Astrocyte (in vitro differentiated cells and primary cell): ENCODE data around the gene RAD51B. TPM values are rescaled to one million over a fixed set of nuclear protein-coding genes. Genes with fewer than 3 reads are reported as not detected.

Experiments
- DNase-seq: peaks from one replicate; pipeline ENCODE4 v3.0.0-alpha.2; 2010; ENCODE audit warnings: low read depth
- FAIRE-seq: peaks from 2 replicates; lab custom pipeline; 2011; peaks lifted over from hg19 to GRCh38; lab: Jason Lieb, UNC
- H2AFZ ChIP-seq: 2 replicates; pipeline ENCODE4 v1.6.0; 2012; ENCODE audit warnings: low read depth, low read length, inconsistent platforms
- H3K27ac ChIP-seq: 2 replicates; pipeline ENCODE4 v1.5.1; 2011; ENCODE audit warnings: low read depth, low read length, inconsistent platforms
- H3K27me3 ChIP-seq: 2 replicates; pipeline ENCODE4 v1.6.0; 2011; ENCODE audit warnings: low read length, inconsistent platforms; ENCODE audit not compliant: insufficient read depth
- H3K36me3 ChIP-seq: 2 replicates; pipeline ENCODE4 v1.5.1; 2011; ENCODE audit warnings: low read length, inconsistent platforms; ENCODE audit not compliant: insufficient read depth
- H3K4me1 ChIP-seq: 2 replicates; pipeline ENCODE4 v1.5.1; 2011; ENCODE audit warnings: low read length, inconsistent platforms; ENCODE audit not compliant: insufficient read depth
- H3K4me2 ChIP-seq: 2 replicates; pipeline ENCODE4 v1.6.0; 2012; ENCODE audit warnings: low read length, inconsistent platforms
- H3K4me3 ChIP-seq: 2 replicates; pipeline ENCODE4 v1.5.1; 2011; ENCODE audit warnings: low read depth, mild to moderate bottlenecking, low read length, inconsistent platforms; ENCODE audit not compliant: insufficient read depth
- H3K79me2 ChIP-seq: 2 replicates; pipeline ENCODE4 v1.6.0; 2012; ENCODE audit warnings: mild to moderate bottlenecking, low read length, inconsistent platforms; ENCODE audit not compliant: insufficient read depth
- H3K9ac ChIP-seq: 2 replicates; pipeline ENCODE4 v1.6.0; 2012; ENCODE audit warnings: mild to moderate bottlenecking, low read length, inconsistent platforms
- H3K9me3 ChIP-seq: 2 replicates; pipeline ENCODE4 v1.5.1; 2012; ENCODE audit warnings: low read depth, mild to moderate bottlenecking, low read length, inconsistent platforms; ENCODE audit not compliant: insufficient read depth
- H4K20me1 ChIP-seq: 2 replicates; pipeline ENCODE4 v1.6.0; 2012; ENCODE audit warnings: low read length, inconsistent platforms; ENCODE audit not compliant: insufficient read depth
- H3K27ac Mint-ChIP-seq: one replicate; pipeline ENCODE4 v1.8.0; 2021; ENCODE audit warnings: mild to moderate bottlenecking, mixed read lengths; ENCODE audit not compliant: unreplicated experiment
- H3K27me3 Mint-ChIP-seq: one replicate; pipeline ENCODE4 v1.8.0; 2021; ENCODE audit warnings: low read depth, mixed read lengths; ENCODE audit not compliant: unreplicated experiment
- H3K36me3 Mint-ChIP-seq: one replicate; pipeline ENCODE4 v1.8.0; 2021; ENCODE audit warnings: low read depth, mixed read lengths; ENCODE audit not compliant: unreplicated experiment
- H3K4me1 Mint-ChIP-seq: one replicate; pipeline ENCODE4 v1.8.0; 2021; ENCODE audit warnings: low read depth, mixed read lengths; ENCODE audit not compliant: unreplicated experiment
- H3K4me3 Mint-ChIP-seq: one replicate; pipeline ENCODE4 v1.8.0; 2021; ENCODE audit warnings: mild to moderate bottlenecking, moderate library complexity, mixed read lengths; ENCODE audit not compliant: unreplicated experiment
- H3K9me3 Mint-ChIP-seq: one replicate; pipeline ENCODE4 v1.8.0; 2021; ENCODE audit warnings: mild to moderate bottlenecking, mixed read lengths; ENCODE audit not compliant: unreplicated experiment
- CTCF ChIP-seq: IDR thresholded peaks from 2 replicates; pipeline ENCODE4 v1.5.1; 2011; ENCODE audit warnings: low read depth, mild to moderate bottlenecking, inconsistent platforms, low read length, moderate library complexity; ENCODE audit not compliant: insufficient read depth
- EZH2 ChIP-seq: IDR thresholded peaks from 2 replicates; pipeline ENCODE4 v1.6.1; 2012; ENCODE audit warnings: mild to moderate bottlenecking, low read length, inconsistent platforms; ENCODE audit not compliant: insufficient read depth
- total RNA-seq: library from RNA; stranded (reverse); gene quantifications from 2 replicates; pipeline ENCODE4 v1.2.1, GENCODE V29; 2021

The RAD51B gene
- total RNA-seq, 1 donor from 2014 or later, result 10.8 TPM

- Mint-ChIP-seq H3K9me3 (peaks cover 3% of the 10 kb centered on the region), H3K36me3 (peaks cover 2% of the 10 kb centered on the region), H3K4me3 (no peak overlapping the region), H3K4me1 (peaks cover 5% of the 10 kb centered on the region), H3K27me3 (no peaks in the 10 kb centered on the region), H3K27ac (no peak overlapping the region)
- H4K20me1 ChIP-seq, result no peaks in the 10 kb centered on the region
- no peaks in the 10 kb centered on the region for H3K27me3 ChIP-seq
- DNase-seq (no peak), FAIRE-seq (no peak)
- H3K9ac ChIP-seq, result no peak overlapping the region
- no peak overlapping the region for H3K27ac ChIP-seq
- no peaks in the 10 kb centered on the region for H3K4me1 ChIP-seq
- H3K36me3 ChIP-seq, result no peaks in the 10 kb centered on the region
- no peaks in the 10 kb centered on the region for H3K9me3 ChIP-seq
- no peak overlapping the region for H2AFZ ChIP-seq
- no peak overlapping the region for H3K4me2 ChIP-seq
- H3K4me3 ChIP-seq, result no peak overlapping the region
- H3K79me2 ChIP-seq, result no peaks in the 10 kb centered on the region
- TF ChIP-seq EZH2 (no peak), CTCF (no peak)
Observed at GRCh38 chr14:68341411-68342212, 522.0 kb downstream of the RAD51B start.

GRCh38 chr14:68342216-68342763 lies 522.7 kb downstream of the RAD51B start:
- Mint-ChIP-seq H3K4me3 (no peak overlapping the region), H3K4me1 (peaks cover 2% of the 10 kb centered on the region), H3K36me3 (peaks cover 2% of the 10 kb centered on the region), H3K27ac (no peak overlapping the region), H3K27me3 (no peaks in the 10 kb centered on the region), H3K9me3 (peaks cover 3% of the 10 kb centered on the region)
- no peaks in the 10 kb centered on the region for H3K4me1 ChIP-seq
- H3K4me2 ChIP-seq, result no peak overlapping the region
- no peak overlapping the region for H3K27ac ChIP-seq
- H4K20me1 ChIP-seq, result no peaks in the 10 kb centered on the region
- no peaks in the 10 kb centered on the region for H3K27me3 ChIP-seq
- TF ChIP-seq CTCF (no peak), EZH2 (no peak)
- no peak for FAIRE-seq
- H3K9me3 ChIP-seq, result no peaks in the 10 kb centered on the region
- no peak overlapping the region for H3K9ac ChIP-seq
- no peak for DNase-seq
- H3K79me2 ChIP-seq, result no peaks in the 10 kb centered on the region
- H2AFZ ChIP-seq, result no peak overlapping the region
- no peaks in the 10 kb centered on the region for H3K36me3 ChIP-seq
- H3K4me3 ChIP-seq, result no peak overlapping the region
